SK-MEL-5 (cell line): ENCODE results near the gene IFI44. TPM values are rescaled to one million over a fixed set of nuclear protein-coding genes. Genes with fewer than 3 reads are reported as not detected.

Experiments
- DNase-seq: peaks from one replicate; pipeline ENCODE4 v3.0.0-alpha.2; 2016; ENCODE audit warnings: low read depth, low spot score
- in situ Hi-C: cut with HindIII; loops from 2 replicates; pipeline ENCODE4 v1.10.0; 2016; ENCODE audit warnings: low sequenced_read_pairs, high pct_unique_total_duplicates, low pct_unique_long_range_greater_than_20kb
- total RNA-seq: library from RNA; depleted of rRNA; stranded (reverse); fragments of >200 nt; shearing (Covaris generic); gene quantifications from 2 replicates; pipeline ENCODE4 v1.2.3, GENCODE V29; 2014

Gene IFI44
- total RNA-seq, 1 experiment from 2014 or later, result 0.66 TPM

DNA sequence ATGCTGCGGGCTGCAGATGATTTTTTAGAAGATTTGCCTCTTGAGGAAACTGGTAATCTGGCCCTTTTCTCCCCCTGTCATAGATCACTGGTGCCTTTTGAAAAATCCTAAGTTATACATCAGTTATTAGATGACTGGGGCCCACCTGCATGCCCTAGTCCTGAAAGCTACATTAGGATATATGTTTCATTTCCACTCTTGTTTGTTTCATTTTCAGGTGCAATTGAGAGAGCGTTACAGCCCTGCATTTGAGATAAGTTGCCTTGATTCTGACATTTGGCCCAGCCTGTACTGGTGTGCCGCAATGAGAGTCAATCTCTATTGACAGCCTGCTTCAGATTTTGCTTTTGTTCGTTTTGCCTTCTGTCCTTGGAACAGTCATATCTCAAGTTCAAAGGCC, 8.1 kb upstream of the IFI44 start:
- DNase-seq, result no peak
- in situ Hi-C loops, result no loop called here

GRCh38 chr1:78645723-78646122, 3.9 kb upstream of the IFI44 start:
- in situ Hi-C loops, result no loop called here
- DNase-seq, result no peak

GRCh38 chr1:78647238-78647637, 2.4 kb upstream of the IFI44 start:
- in situ Hi-C loops, result no loop called here
- no peak for DNase-seq

DNA sequence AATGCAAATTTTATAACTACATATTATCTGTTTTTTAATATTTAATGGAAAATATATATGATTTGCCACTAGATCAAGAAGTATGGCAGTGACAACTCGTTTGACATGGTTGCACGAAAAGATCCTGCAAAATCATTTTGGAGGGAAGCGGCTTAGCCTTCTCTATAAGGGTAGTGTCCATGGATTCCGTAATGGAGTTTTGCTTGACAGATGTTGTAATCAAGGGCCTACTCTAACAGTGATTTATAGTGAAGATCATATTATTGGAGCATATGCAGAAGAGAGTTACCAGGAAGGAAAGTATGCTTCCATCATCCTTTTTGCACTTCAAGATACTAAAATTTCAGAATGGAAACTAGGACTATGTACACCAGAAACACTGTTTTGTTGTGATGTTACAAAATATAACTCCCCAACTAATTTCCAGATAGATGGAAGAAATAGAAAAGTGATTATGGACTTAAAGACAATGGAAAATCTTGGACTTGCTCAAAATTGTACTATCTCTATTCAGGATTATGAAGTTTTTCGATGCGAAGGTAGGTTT, 556 bp downstream of the IFI44 start:
- in situ Hi-C loops, result no loop called here
- DNase-seq, result no peak

DNA sequence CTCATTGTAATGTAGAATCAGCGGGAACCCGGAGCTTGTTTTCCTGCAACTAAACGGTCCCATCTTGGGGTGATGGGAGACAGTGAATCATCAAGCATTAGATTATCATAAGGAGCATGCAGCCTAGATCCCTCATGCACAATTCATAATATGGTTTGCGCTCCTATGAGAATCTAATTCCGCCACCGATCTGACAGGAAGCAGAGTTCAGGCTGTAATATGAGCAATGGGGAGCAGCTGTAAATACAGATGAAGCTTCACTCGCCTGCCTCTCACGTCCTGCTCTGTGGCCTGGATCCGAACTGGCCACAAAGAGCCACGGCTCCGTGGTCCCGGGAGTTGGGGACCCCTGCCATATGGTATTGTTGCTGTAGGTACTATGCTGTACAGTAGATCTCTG, 1.6 kb downstream of the IFI44 start:
- no peak for DNase-seq

GRCh38 chr1:78652019-78652560, 2.5 kb downstream of the IFI44 start:
- in situ Hi-C loops, result no loop called here

More for the DNA sequence above, 1.6 kb downstream of the IFI44 start:
- in situ Hi-C loops, result no loop called here

DNA sequence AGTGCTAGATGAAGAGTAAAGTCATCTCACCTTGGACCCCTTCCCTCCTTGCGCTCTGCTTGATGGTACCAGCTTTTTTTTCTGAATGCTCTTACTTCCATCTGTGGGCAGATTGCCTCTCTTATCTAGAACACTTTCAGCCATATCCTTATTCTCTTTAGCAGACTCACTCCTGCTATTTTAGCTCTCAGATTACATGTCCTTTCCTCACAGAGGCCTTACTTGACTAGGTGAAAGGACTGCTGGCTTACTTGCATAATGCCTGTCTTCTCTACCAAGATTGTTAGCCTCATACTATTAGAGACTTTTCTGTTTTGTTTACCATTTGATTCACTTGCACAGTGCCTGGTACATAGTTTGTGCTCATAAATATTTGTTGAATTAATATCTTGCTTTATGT, 9.3 kb downstream of the IFI44 start:
- in situ Hi-C loops, result no loop called here
- DNase-seq, result no peak

More at GRCh38 chr1:78652019-78652560, 2.5 kb downstream of the IFI44 start:
- no peak for DNase-seq

GRCh38 chr1:78663923-78664322, 14.3 kb downstream of the IFI44 start:
- in situ Hi-C loops, result no loop called here
- no peak for DNase-seq

DNA sequence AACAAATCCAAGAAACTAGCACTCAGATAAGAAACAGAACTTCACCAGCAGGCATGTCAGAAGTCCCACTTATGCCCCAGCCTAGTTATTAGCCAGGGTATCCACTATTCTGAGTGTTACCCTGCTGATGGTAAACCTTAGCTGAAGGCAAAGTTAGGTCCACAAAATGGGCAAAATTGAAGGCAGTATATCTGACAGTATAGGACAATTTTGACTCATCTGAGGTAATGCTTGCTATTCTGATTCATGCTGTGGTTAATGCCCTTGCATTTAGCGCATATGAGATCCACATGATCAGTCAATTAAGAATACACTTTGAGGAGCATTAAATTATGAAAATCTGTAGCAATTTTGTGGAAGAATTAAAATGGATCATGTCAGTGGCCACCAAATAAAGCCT, 15.1 kb downstream of the IFI44 start:
- in situ Hi-C loops, result no loop called here

GRCh38 chr1:78665809-78666208, 16.2 kb downstream of the IFI44 start:
- no peak for DNase-seq
- in situ Hi-C loops, result no loop called here

More for the DNA sequence above, 15.1 kb downstream of the IFI44 start:
- DNase-seq, result no peak

DNA sequence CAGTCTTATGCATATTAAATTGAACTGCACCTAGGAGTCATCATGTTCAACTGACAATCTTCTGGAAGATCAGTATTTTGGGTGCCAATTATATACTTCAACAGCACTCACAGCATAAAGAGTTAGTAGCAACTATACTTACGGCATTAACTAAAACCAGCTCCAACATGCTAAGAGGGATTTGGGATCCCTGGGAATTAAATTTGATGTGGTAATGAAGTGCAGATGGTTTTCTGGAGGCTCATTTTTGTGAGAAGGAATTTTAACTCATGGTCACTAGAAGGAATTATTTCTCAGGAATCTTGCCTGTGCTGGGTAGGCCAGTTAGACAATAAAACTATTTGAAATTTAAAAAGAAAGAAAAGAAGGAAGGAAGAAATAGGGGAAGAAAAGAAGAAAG, 18.3 kb downstream of the IFI44 start:
- DNase-seq, result no peak

DNA sequence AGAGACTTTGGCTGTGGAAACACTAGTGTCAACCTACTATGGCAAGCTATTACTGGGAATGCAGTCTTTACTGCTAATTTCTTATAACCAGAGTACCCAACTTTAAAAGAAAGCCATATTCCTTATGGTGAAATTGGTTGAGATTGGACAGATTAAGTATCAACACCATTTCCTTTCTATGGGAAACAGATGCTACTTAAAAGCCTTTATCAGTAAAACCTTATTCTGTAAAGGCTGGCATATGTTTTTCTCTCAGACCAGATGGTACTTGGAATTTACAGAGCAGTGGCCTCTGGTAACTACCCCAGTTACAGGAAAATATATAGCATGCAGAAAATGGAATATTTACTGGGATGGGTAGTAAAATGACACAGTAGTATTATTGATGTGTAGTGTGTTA, 18.8 kb downstream of the IFI44 start:
- no peak for DNase-seq
- in situ Hi-C loops, result no loop called here

More for the DNA sequence above, 18.3 kb downstream of the IFI44 start:
- in situ Hi-C loops, result no loop called here

GRCh38 chr1:78672428-78672827, 22.8 kb downstream of the IFI44 start:
- in situ Hi-C loops, result no loop called here
- DNase-seq, result no peak

DNA sequence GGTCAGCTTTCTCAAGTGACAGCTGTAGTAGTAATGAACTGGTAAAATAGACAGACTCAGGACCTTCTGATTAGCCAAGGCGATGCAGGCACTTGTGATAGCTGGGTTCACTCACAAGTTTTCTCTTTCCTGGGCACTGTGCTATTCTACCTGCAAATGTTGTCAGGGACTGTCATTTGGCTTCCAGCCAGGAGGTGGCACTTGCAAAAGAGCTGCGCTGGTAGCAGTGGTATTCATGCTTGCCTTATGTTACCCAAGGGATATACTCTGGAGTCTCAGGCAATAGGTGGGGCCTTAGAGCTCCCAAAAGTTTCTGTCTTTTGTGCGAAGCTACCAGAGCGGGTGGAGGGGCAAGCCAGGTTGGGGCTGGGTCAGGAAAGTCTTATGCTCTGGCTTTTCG, 23.5 kb downstream of the IFI44 start:
- in situ Hi-C loops, result no loop called here
- no peak for DNase-seq

DNA sequence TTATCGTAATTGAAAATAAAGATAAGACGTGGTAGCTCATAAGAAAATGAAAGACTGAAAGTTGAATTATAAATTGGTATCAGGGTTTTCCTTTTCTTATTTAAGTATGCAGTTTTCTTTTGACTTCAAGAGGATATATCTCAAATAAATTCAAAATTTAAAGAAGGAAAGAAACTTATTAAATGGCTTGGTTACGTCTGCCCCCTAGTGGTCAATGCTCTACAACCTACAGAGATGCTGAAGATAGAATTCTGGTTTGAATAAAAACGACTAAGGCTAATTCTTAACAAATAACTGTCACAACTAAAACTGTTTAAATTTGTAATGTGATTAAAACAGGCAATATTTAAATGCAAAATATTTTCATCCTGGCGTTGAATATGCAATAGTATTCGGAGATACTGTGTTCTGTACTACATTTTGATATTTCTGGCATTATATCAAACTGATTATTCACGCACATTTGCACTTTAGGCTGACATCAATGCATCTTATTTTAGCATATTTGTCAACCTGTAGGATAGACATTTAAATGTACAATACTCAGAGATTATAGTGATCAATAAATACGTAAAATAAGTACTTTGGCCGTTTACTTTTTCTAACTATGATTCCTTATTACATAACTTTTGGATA, 26.8 kb downstream of the IFI44 start:
- DNase-seq, result peak; percentile 64
- in situ Hi-C loops, result no loop called here

GRCh38 chr1:78676993-78677392, 27.4 kb downstream of the IFI44 start:
- DNase-seq, result peak; percentile 36
- in situ Hi-C loops, result no loop called here

DNA sequence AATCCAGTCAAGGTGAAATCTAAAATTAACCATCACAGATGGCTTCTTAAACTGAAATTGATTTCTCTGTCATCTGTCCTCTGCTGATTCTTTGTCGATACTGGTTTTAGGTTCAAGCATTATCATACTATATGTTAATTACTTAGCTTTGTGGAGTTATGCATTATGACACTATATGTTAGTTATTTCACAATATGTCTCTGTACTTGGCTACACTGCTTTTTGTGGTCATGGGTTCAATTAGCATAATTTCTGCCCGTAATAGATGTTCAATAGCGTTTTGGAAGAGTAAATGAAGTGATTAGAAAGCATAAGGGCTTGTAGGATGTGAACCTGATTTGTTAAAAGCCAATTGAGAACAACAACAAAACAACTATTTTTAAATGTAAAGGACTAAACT, 28.2 kb downstream of the IFI44 start:
- DNase-seq, result no peak
- in situ Hi-C loops, result no loop called here

DNA sequence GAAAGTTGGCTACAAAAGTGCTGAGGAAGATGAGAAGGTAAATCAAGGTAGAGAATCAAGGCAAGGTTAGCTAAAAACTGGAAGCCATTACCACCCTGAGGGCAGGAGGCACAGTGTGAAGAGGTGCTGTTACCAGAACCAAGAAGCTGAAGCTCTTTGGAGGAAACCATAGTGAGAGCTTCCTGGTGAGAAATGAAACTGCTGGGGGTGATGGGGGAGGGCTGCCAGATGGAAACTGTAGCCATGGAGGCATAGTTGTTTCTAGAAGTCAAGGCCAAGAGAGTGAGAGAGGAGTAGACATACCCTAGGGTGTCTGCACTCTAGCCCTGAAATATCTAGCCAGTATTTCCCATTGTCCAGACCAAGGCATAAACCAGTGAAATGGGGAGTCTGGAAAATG, 28.7 kb downstream of the IFI44 start:
- no peak for DNase-seq
- in situ Hi-C loops, result no loop called here

- in situ Hi-C loops, result no loop called here
- no peak for DNase-seq
Measured at GRCh38 chr1:78681265-78681664, 31.6 kb downstream of the IFI44 start.
